ENCODE measurements around the gene PGS1.
A peak's percentile ranks its signal among the peaks of the same experiment; 100 is the strongest.

PGS1 gene

GRCh38 chr17:78444392-78444791 lies 65.9 kb downstream of the PGS1 start:
- Histone ChIP-seq H3K4me1 (ENCODE audit: low read depth, poor library complexity, severe bottlenecking) (no peaks in the 10 kb centered on the region), H3K79me2 (ENCODE audit: insufficient read depth, low read depth) (no peaks in the 10 kb centered on the region), H3K27ac (no peak overlapping the region), H3K4me3 (IDR thresholded peaks at IDR 0.05; ENCODE audit: insufficient read depth, low read depth, low read length) (no peak overlapping the region), H3K36me3 (ENCODE audit: insufficient read depth) (no peaks in the 10 kb centered on the region), H3K9ac (no peak overlapping the region), H2AFZ (ENCODE audit: low read depth) (no peak overlapping the region), H4K20me1 (ENCODE audit: insufficient read depth) (no peaks in the 10 kb centered on the region), H3K4me2 (no peak overlapping the region), H3K27me3 (ENCODE audit: insufficient read depth, low read depth) (0 out of 2 replicates have a peak, but pooled peaks cover 5% of the 10 kb centered on the region)
- TF ChIP-seq, protein P1, sequence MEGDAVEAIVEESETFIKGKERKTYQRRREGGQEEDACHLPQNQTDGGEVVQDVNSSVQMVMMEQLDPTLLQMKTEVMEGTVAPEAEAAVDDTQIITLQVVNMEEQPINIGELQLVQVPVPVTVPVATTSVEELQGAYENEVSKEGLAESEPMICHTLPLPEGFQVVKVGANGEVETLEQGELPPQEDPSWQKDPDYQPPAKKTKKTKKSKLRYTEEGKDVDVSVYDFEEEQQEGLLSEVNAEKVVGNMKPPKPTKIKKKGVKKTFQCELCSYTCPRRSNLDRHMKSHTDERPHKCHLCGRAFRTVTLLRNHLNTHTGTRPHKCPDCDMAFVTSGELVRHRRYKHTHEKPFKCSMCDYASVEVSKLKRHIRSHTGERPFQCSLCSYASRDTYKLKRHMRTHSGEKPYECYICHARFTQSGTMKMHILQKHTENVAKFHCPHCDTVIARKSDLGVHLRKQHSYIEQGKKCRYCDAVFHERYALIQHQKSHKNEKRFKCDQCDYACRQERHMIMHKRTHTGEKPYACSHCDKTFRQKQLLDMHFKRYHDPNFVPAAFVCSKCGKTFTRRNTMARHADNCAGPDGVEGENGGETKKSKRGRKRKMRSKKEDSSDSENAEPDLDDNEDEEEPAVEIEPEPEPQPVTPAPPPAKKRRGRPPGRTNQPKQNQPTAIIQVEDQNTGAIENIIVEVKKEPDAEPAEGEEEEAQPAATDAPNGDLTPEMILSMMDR (conservative IDR thresholded peaks at IDR 0.05; ENCODE audit: low read depth, low read length) = no peak

GRCh38 chr17:78446833-78447232 lies 68.4 kb downstream of the PGS1 start:
- H3K9ac ChIP-seq = no peak overlapping the region
- TF ChIP-seq, protein P1 (conservative IDR thresholded peaks at IDR 0.05; ENCODE audit: low read depth, low read length) = no peak
- H3K27me3 ChIP-seq (ENCODE audit: insufficient read depth, low read depth) = 0 out of 2 replicates have a peak, but pooled peaks cover 5% of the 10 kb centered on the region
- H3K27ac ChIP-seq = no peak overlapping the region
- no peaks in the 10 kb centered on the region for H3K79me2 ChIP-seq (ENCODE audit: insufficient read depth, low read depth)
- no peak overlapping the region for H3K4me2 ChIP-seq
- no peaks in the 10 kb centered on the region for H3K36me3 ChIP-seq (ENCODE audit: insufficient read depth)
- no peaks in the 10 kb centered on the region for H3K4me1 ChIP-seq (ENCODE audit: low read depth, poor library complexity, severe bottlenecking)
- no peak overlapping the region for H3K4me3 ChIP-seq (IDR thresholded peaks at IDR 0.05; ENCODE audit: insufficient read depth, low read depth, low read length)
- no peaks in the 10 kb centered on the region for H4K20me1 ChIP-seq (ENCODE audit: insufficient read depth)
- no peak overlapping the region for H2AFZ ChIP-seq (ENCODE audit: low read depth)

GRCh38 chr17:78448356-78448993 lies 70.0 kb downstream of the PGS1 start:
- Histone ChIP-seq H3K79me2 (ENCODE audit: insufficient read depth, low read depth) (no peaks in the 10 kb centered on the region), H3K9ac (no peak overlapping the region), H3K4me3 (IDR thresholded peaks at IDR 0.05; ENCODE audit: insufficient read depth, low read depth, low read length) (no peak overlapping the region), H3K27me3 (ENCODE audit: insufficient read depth, low read depth) (0 out of 2 replicates have a peak, but pooled peaks cover 5% of the 10 kb centered on the region), H3K4me2 (no peak overlapping the region), H4K20me1 (ENCODE audit: insufficient read depth) (no peaks in the 10 kb centered on the region), H2AFZ (ENCODE audit: low read depth) (no peak overlapping the region), H3K36me3 (ENCODE audit: insufficient read depth) (no peaks in the 10 kb centered on the region), H3K27ac (no peak overlapping the region), H3K4me1 (ENCODE audit: low read depth, poor library complexity, severe bottlenecking) (no peaks in the 10 kb centered on the region)
- TF ChIP-seq, protein P1 (conservative IDR thresholded peaks at IDR 0.05; ENCODE audit: low read depth, low read length) = peak; percentile 36; the same call in 1 of the 2 replicates

DNA sequence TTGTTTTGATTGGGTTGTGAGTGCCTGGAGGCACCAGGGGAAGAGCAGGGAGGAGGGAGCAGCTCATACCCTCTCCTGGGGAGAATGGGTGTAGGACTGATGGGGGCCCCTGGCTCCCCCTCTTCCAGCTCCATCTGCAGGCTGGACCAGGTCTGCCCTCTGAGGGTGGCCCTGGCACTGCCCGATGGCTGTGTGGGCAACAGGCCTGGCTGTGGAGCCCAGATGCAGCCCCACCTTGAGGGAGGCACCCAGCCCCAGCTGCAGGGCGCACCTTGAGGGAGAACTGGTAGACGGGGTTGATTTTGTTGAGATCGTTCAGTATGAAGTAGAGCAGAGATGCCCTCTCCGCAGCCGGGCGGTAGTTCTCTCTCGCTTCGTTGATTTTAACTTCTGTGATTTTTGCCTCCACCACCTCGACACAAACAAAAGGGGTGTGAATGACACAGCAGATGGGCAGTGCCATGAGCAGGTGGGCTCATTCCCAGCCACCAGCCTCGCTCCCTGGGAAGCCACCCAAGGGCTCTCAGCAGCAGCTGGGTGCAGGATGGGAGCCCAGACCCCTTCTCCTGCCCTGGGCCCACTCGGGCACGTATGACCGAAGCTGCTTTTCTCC lies 71.6 kb downstream of the PGS1 start:
- TF ChIP-seq, protein P1 (conservative IDR thresholded peaks at IDR 0.05; ENCODE audit: low read depth, low read length) = no peak
- H3K36me3 ChIP-seq (ENCODE audit: insufficient read depth) = no peaks in the 10 kb centered on the region
- no peaks in the 10 kb centered on the region for H3K79me2 ChIP-seq (ENCODE audit: insufficient read depth, low read depth)
- 0 out of 2 replicates have a peak, but pooled peaks cover 3% of the 10 kb centered on the region for H3K27me3 ChIP-seq (ENCODE audit: insufficient read depth, low read depth)
- H2AFZ ChIP-seq (ENCODE audit: low read depth) = no peak overlapping the region
- no peaks in the 10 kb centered on the region for H4K20me1 ChIP-seq (ENCODE audit: insufficient read depth)
- no peaks in the 10 kb centered on the region for H3K4me1 ChIP-seq (ENCODE audit: low read depth, poor library complexity, severe bottlenecking)
- no peak overlapping the region for H3K9ac ChIP-seq
- no peak overlapping the region for H3K27ac ChIP-seq
- no peak overlapping the region for H3K4me2 ChIP-seq
- no peak overlapping the region for H3K4me3 ChIP-seq (IDR thresholded peaks at IDR 0.05; ENCODE audit: insufficient read depth, low read depth, low read length)
